ENCODE measurements around the gene DSC1.

The DSC1 gene

GRCh38 chr18:31093880-31094279 lies 68.8 kb downstream of the DSC1 start:
- H3K9me3 ChIP-seq (ENCODE audit: severe bottlenecking) = no peaks in the 10 kb centered on the region
- no peaks in the 10 kb centered on the region for H3K27me3 ChIP-seq (ENCODE audit: insufficient read depth, low read depth, severe bottlenecking)
- H3K4me3 ChIP-seq (ENCODE audit: low read depth, low read length) = no peak overlapping the region
- no peak for DNase-seq
- peaks cover 13% of the 10 kb centered on the region for H3K36me3 ChIP-seq
- H3K27ac ChIP-seq = no peak overlapping the region
- no peak for TF ChIP-seq CTCF (IDR thresholded peaks at IDR 0.05; ENCODE audit: low read depth, low read length)

GRCh38 chr18:31093294-31093693 lies 69.4 kb downstream of the DSC1 start:
- no peak for TF ChIP-seq CTCF (IDR thresholded peaks at IDR 0.05; ENCODE audit: low read depth, low read length)
- H3K27ac ChIP-seq = no peak overlapping the region
- no peaks in the 10 kb centered on the region for H3K27me3 ChIP-seq (ENCODE audit: insufficient read depth, low read depth, severe bottlenecking)
- H3K4me3 ChIP-seq (ENCODE audit: low read depth, low read length) = no peak overlapping the region
- peaks cover 18% of the 10 kb centered on the region for H3K36me3 ChIP-seq
- DNase-seq = no peak
- no peaks in the 10 kb centered on the region for H3K9me3 ChIP-seq (ENCODE audit: severe bottlenecking)

- Histone ChIP-seq H3K27ac (no peak overlapping the region), H3K36me3 (peaks cover 28% of the 10 kb centered on the region), H3K4me3 (ENCODE audit: low read depth, low read length) (no peak overlapping the region), H3K27me3 (ENCODE audit: insufficient read depth, low read depth, severe bottlenecking) (no peaks in the 10 kb centered on the region), H3K9me3 (ENCODE audit: severe bottlenecking) (no peaks in the 10 kb centered on the region)
- no peak for DNase-seq
- no peak for TF ChIP-seq CTCF (IDR thresholded peaks at IDR 0.05; ENCODE audit: low read depth, low read length)
Observed at GRCh38 chr18:31091350-31091749, 71.3 kb downstream of the DSC1 start.

- Histone ChIP-seq H3K4me3 (ENCODE audit: low read depth, low read length) (no peak overlapping the region), H3K36me3 (peaks cover 30% of the 10 kb centered on the region), H3K9me3 (ENCODE audit: severe bottlenecking) (no peaks in the 10 kb centered on the region), H3K27ac (no peak overlapping the region), H3K27me3 (ENCODE audit: insufficient read depth, low read depth, severe bottlenecking) (no peaks in the 10 kb centered on the region)
- DNase-seq = no peak
- no peak for TF ChIP-seq CTCF (IDR thresholded peaks at IDR 0.05; ENCODE audit: low read depth, low read length)
Observed at GRCh38 chr18:31088532-31088931, 74.1 kb downstream of the DSC1 start.

DNA sequence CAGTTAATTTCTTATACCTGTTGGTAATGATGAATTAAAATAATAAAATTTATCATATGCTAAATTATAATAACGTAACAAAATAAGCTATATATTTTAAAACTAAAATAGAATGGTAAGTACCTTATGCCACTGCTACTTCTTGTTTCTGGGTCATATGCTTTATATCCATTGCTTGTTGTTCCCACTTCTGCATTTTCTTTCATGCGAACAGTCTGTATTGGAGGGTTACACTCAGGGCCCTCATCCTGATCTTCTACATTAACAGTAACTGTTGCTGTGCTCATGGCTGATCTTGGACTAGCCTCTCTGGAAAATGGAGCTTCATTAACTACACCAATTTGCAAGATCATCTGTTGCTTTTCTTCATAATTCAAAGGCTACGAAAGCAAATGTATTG lies 82.7 kb downstream of the DSC1 start:
- Histone ChIP-seq H3K9me3 (ENCODE audit: severe bottlenecking) (no peaks in the 10 kb centered on the region), H3K27ac (no peak overlapping the region), H3K27me3 (ENCODE audit: insufficient read depth, low read depth, severe bottlenecking) (no peaks in the 10 kb centered on the region), H3K4me3 (ENCODE audit: low read depth, low read length) (no peak overlapping the region), H3K36me3 (peaks cover 18% of the 10 kb centered on the region)
- no peak for TF ChIP-seq CTCF (IDR thresholded peaks at IDR 0.05; ENCODE audit: low read depth, low read length)
- DNase-seq = no peak

All from WERI-Rb-1 (cell line).